Measurements from ENCODE around the gene GNPNAT1.
"Not testable (repeated sequence)": the region's sequence is repeated elsewhere in the genome, so short reads cannot be mapped to it uniquely, and the experiment has no call there.

The GNPNAT1 gene

GRCh38 chr14:52767058-52767833, 24.2 kb downstream of the GNPNAT1 start:
- ChIA-PET POLR2A (no interaction called here), CTCF (interaction anchor here (1.3 to 1.5 kb wide), 2 partner anchors 8 to 12 kb away, joined by 3 to 4 read pairs; no protein-coding TSS in a partner anchor)
- DNase-seq (ENCODE audit: extremely low spot score), result no peak
- TF ChIP-seq CTCF (IDR thresholded peaks at IDR 0.05; ENCODE audit: control extremely low read depth, extremely low read depth, low read depth, missing control alignments), result no peak

- CTCF ChIA-PET, result not testable (repeated sequence)
These were observed 28.5 kb downstream of the GNPNAT1 start for GRCh38 chr14:52762923-52763322.

GRCh38 chr14:52759145-52759544, 32.3 kb downstream of the GNPNAT1 start:
- no peak for DNase-seq (ENCODE audit: extremely low spot score)
- ChIA-PET POLR2A (no interaction called here), CTCF (interaction anchor here (1.2 kb wide), 1 partner anchor 20 kb away, joined by 3 read pairs; no protein-coding TSS in a partner anchor)
- TF ChIP-seq CTCF (IDR thresholded peaks at IDR 0.05; ENCODE audit: control extremely low read depth, extremely low read depth, low read depth, missing control alignments), result no peak

More at GRCh38 chr14:52762923-52763322, 28.5 kb downstream of the GNPNAT1 start:
- DNase-seq (ENCODE audit: extremely low spot score); POLR2A ChIA-PET: not testable (repeated sequence)

GRCh38 chr14:52755607-52756316, 35.6 kb downstream of the GNPNAT1 start:
- CTCF ChIA-PET, result interaction anchor here (1.4 kb wide), 1 partner anchor 12 kb away, joined by 4 read pairs; no protein-coding TSS in a partner anchor
- no peak for DNase-seq (ENCODE audit: extremely low spot score)
- POLR2A ChIA-PET, result no interaction called here
- TF ChIP-seq CTCF (IDR thresholded peaks at IDR 0.05; ENCODE audit: control extremely low read depth, extremely low read depth, low read depth, missing control alignments), result no peak

- ChIA-PET CTCF (no interaction called here), POLR2A (no interaction called here)
- TF ChIP-seq CTCF (IDR thresholded peaks at IDR 0.05; ENCODE audit: control extremely low read depth, extremely low read depth, low read depth, missing control alignments), result no peak
- DNase-seq (ENCODE audit: extremely low spot score), result no peak
These were observed 42.6 kb downstream of the GNPNAT1 start for GRCh38 chr14:52748647-52749292.

GRCh38 chr14:52741865-52742264, 49.5 kb downstream of the GNPNAT1 start:
- DNase-seq (ENCODE audit: extremely low spot score), result peak; percentile 15
- ChIA-PET POLR2A (no interaction called here), CTCF (interaction anchor here (1.2 to 1.8 kb wide), 5 partner anchors 10 to 17 kb away, joined by 3 to 6 read pairs (median 4); no protein-coding TSS in a partner anchor)
- TF ChIP-seq CTCF (IDR thresholded peaks at IDR 0.05; ENCODE audit: control extremely low read depth, extremely low read depth, low read depth, missing control alignments), result no peak
